HepG2 (cell line): Measurements from ENCODE around the gene OR6C1. TPM values are rescaled to one million over a fixed set of nuclear protein-coding genes. Genes with fewer than 3 reads are reported as not detected.

Experiments
- ATAC-seq: fragments of 200-7000 bp; cut with Tn5 transposase; 3 replicates; pipeline ENCODE4 v1.9.1; 2020; ENCODE audit warnings: mild to moderate bottlenecking, moderate library complexity
- BruUV-seq: library from RNA; stranded (reverse); fragments of 400-500 nt; replicated peaks from 2 replicates; lab custom pipeline; 2021; lab: Mats Ljungman, UMichigan
- CTCF ChIA-PET: fragments of 300-600 bp; formaldehyde crosslinking; extraction: SDS; loops from one replicate; lab custom pipeline; 2021; ENCODE audit warnings: low total read pairs, inconsistent platforms, low intra/inter-chr PET ratio; lab: Yijun Ruan, JAX
- POLR2A ChIA-PET: fragments of 350-600 bp; sonication (Branson Sonifier 250); formaldehyde crosslinking; loops from one replicate; lab custom pipeline; 2020; ENCODE audit warnings: antibody characterized with exemption, inconsistent platforms; lab: Yijun Ruan, JAX
- DNase-seq: peaks from one replicate; pipeline ENCODE4 v3.0.0-alpha.2; 2015; ENCODE audit warnings: low spot score
- FAIRE-seq: peaks from 3 replicates; lab custom pipeline; 2011; peaks lifted over from hg19 to GRCh38; lab: Jason Lieb, UNC
- H2AFZ ChIP-seq: one replicate; pipeline ENCODE4 v1.6.1; 2011; ENCODE audit warnings: low read length, inconsistent platforms
- H3K27ac ChIP-seq: fragments of 300-600 bp; 3 replicates; pipeline ENCODE4 v1.8.0; 2011; ENCODE audit warnings: mixed run types, mild to moderate bottlenecking, mixed read lengths, low read length, inconsistent platforms; ENCODE audit not compliant: insufficient read depth; ENCODE audit errors: extremely low read length
- H3K27me3 ChIP-seq, 2 experiments: fragments of 200-600 bp in 1 of 2; 2 replicates in 1 of 2; 3 replicates in 1 of 2; pipeline versions ENCODE4 v1.6.0 to v1.8.0; 2011; ENCODE audit warnings: low read length in 2 of 2, mild to moderate bottlenecking in 2 of 2, moderate library complexity in 2 of 2, inconsistent platforms in 1 of 2; ENCODE audit not compliant: insufficient read depth in 2 of 2, control insufficient read depth in 1 of 2
- H3K36me3 ChIP-seq, 2 experiments: fragments of 200-600 bp in 1 of 2; replicated peaks in 1 of 2; 2 replicates in 1 of 2; 3 replicates in 1 of 2; pipeline versions ENCODE4 v1.5.1 to v1.8.0; 2011; ENCODE audit warnings: low read length in 2 of 2, inconsistent platforms in 1 of 2; ENCODE audit not compliant: insufficient read depth in 2 of 2, control insufficient read depth in 1 of 2
- H3K4me1 ChIP-seq: 2 replicates; pipeline ENCODE4 v1.5.1; 2012; ENCODE audit warnings: low read length, inconsistent platforms; ENCODE audit not compliant: insufficient read depth
- H3K4me2 ChIP-seq: 2 replicates; pipeline ENCODE4 v1.6.0; 2011; ENCODE audit warnings: low read depth, low read length, inconsistent platforms
- H3K4me3 ChIP-seq, 3 experiments: fragments of 200-600 bp in 1 of 3; sonication (generic), shearing (Covaris generic) in 1 of 3; replicated peaks in 1 of 3; 2 replicates each; pipeline ENCODE4 v1.5.1; 2011 to 2016; ENCODE audit warnings: low read length in 3 of 3, inconsistent platforms in 2 of 3, low read depth in 2 of 3, mild to moderate bottlenecking in 2 of 3, control low read depth in 1 of 3, mixed read lengths in 1 of 3; ENCODE audit not compliant: insufficient read depth in 1 of 3
- H3K79me2 ChIP-seq: one replicate; pipeline ENCODE4 v1.6.1; 2011; ENCODE audit warnings: low read length, inconsistent platforms; ENCODE audit not compliant: insufficient read depth
- H3K9ac ChIP-seq: 2 replicates; pipeline ENCODE4 v1.6.0; 2011; ENCODE audit warnings: mild to moderate bottlenecking, low read depth, low read length, inconsistent platforms; ENCODE audit not compliant: insufficient read depth
- H3K9me3 ChIP-seq: 2 replicates; pipeline ENCODE4 v1.5.1; 2012; ENCODE audit warnings: mild to moderate bottlenecking, low read length
- H4K20me1 ChIP-seq: 2 replicates; pipeline ENCODE4 v1.6.0; 2011; ENCODE audit warnings: inconsistent platforms, mild to moderate bottlenecking, low read length, moderate library complexity; ENCODE audit not compliant: insufficient read depth
- ATAD3A ChIP-seq: sonication (generic); formaldehyde crosslinking; IDR thresholded peaks from 2 replicates; pipeline ENCODE4 v1.4.0; 2020; ENCODE audit warnings: missing genetic modification reagents
- BCL6 ChIP-seq: IDR thresholded peaks from 2 replicates; pipeline ENCODE4 v1.6.1; 2016; ENCODE audit warnings: missing genetic modification reagents, missing compliant biosample characterization
- BRF2 ChIP-seq: sonication (generic); formaldehyde crosslinking; IDR thresholded peaks from 2 replicates; pipeline ENCODE4 v1.8.1; 2022; ENCODE audit warnings: mild to moderate bottlenecking, missing genetic modification reagents
- CBX1 ChIP-seq: IDR thresholded peaks from one replicate; pipeline ENCODE4 v1.6.1; 2016; ENCODE audit warnings: antibody characterized with exemption, low read depth
- ELF3 ChIP-seq: IDR thresholded peaks from 2 replicates; pipeline ENCODE4 v1.6.1; 2016; ENCODE audit warnings: missing genetic modification reagents, missing compliant biosample characterization
- MEF2D ChIP-seq: sonication (generic); formaldehyde crosslinking; IDR thresholded peaks from 2 replicates; pipeline ENCODE4 v1.5.1; 2020; ENCODE audit warnings: mild to moderate bottlenecking, missing genetic modification reagents
- TMF1 ChIP-seq: sonication (generic); formaldehyde crosslinking; IDR thresholded peaks from 2 replicates; pipeline ENCODE4 v1.8.1; 2022; ENCODE audit warnings: low read depth, missing genetic modification reagents
- ZBTB8A ChIP-seq: sonication (generic); formaldehyde crosslinking; IDR thresholded peaks from 2 replicates; pipeline ENCODE4 v1.4.0; 2020; ENCODE audit warnings: mild to moderate bottlenecking, low read depth, missing genetic modification reagents, borderline replicate concordance
- ZNF124 ChIP-seq: sonication (generic); formaldehyde crosslinking; IDR thresholded peaks from 2 replicates; pipeline ENCODE4 v1.4.0; 2020; ENCODE audit warnings: missing genetic modification reagents
- ZNF292 ChIP-seq: sonication (generic); formaldehyde crosslinking; IDR thresholded peaks from 2 replicates; pipeline ENCODE4 v1.8.1; 2022; ENCODE audit warnings: mild to moderate bottlenecking, low read depth, missing genetic modification reagents, borderline replicate concordance
- ZNF30 ChIP-seq: sonication (generic); formaldehyde crosslinking; IDR thresholded peaks from 2 replicates; pipeline ENCODE4 v1.5.0; 2020; ENCODE audit warnings: mild to moderate bottlenecking, missing genetic modification reagents
- ZNF383 ChIP-seq: sonication (generic); formaldehyde crosslinking; IDR thresholded peaks from 2 replicates; pipeline ENCODE4 v1.4.0; 2020; ENCODE audit warnings: missing genetic modification reagents, mild to moderate bottlenecking, borderline replicate concordance
- ZNF740 ChIP-seq: sonication (generic); formaldehyde crosslinking; IDR thresholded peaks from 2 replicates; pipeline ENCODE4 v1.4.0; 2020; ENCODE audit warnings: missing genetic modification reagents
- ZSCAN31 ChIP-seq: sonication (generic); formaldehyde crosslinking; IDR thresholded peaks from 2 replicates; pipeline ENCODE4 v1.5.0; 2020; ENCODE audit warnings: low read depth, mild to moderate bottlenecking, missing genetic modification reagents
- WGBS: methylation state at CpG from one replicate; pipeline ENCODE4 v1.1.6; 2017; ENCODE audit warnings: low lambda C conversion rate; 5-methylcytosine and 5-hydroxymethylcytosine counted together
- in situ Hi-C: cut with HindIII; loops from 2 replicates; pipeline ENCODE4 v1.10.0; 2017; ENCODE audit warnings: low pct_unique_long_range_greater_than_20kb; ENCODE audit not compliant: extremely low pct_ligation_motif_present
- intact Hi-C: fragments of 100-400 bp; cut with micrococcal nuclease; formaldehyde crosslinking; loops from one replicate; pipeline ENCODE4 v1.10.0; 2022; ENCODE audit not compliant: unreplicated experiment
- polyA plus RNA-seq, 8 experiments: library from polyadenylated mRNA; depleted of rRNA in 3 of 8; stranded (reverse) in 7 of 8; unstranded in 1 of 8; fragments of >200 nt; fragmentation: Illumina TruSeq in 4 of 8; extraction: Trizol in 4 of 8; gene quantifications; 2 replicates each; pipeline versions ENCODE4 v1.2.1 to v1.2.3, GENCODE V29; 2011 to 2016; ENCODE audit warnings: low read depth in 4 of 8, missing spikeins in 1 of 8, mixed read lengths in 1 of 8; ENCODE audit not compliant: insufficient read depth in 1 of 8
- total RNA-seq, 5 experiments: library from RNA; depleted of rRNA; stranded (reverse); fragments of >200 nt; fragmentation: Illumina TruSeq; extraction: Trizol; gene quantifications; 2 replicates each; pipeline ENCODE4 v1.2.3, GENCODE V29; 2016; ENCODE audit warnings: low read depth in 1 of 5

Gene OR6C1
- total and polyA plus RNA-seq, 2 of the 13 experiments (the other 11 are each of a cell fraction or from before 2014, with no cell fraction given), result not detected

GRCh38 chr12:55330446-55330845 is 16.3 kb downstream of the OR6C1 start, which contains the start of gene OR6C3:
OR6C3 (plus strand) TSS chr12:55330746; CDS start chr12:55331701, 955 bp downstream.
- FAIRE-seq (no peak), ATAC-seq (no peak), DNase-seq (no peak)
- ChIA-PET CTCF (no interaction called here), POLR2A (no interaction called here)
- intact Hi-C loops, result no loop called here
- Histone ChIP-seq H3K9ac (no peak within 1 kb of the TSS), H3K36me3 (no peaks in the 10 kb centered on the region), H3K4me2 (no peak within 1 kb of the TSS), H3K27ac (no peak within 1 kb of the TSS), H3K27me3 (no peaks in the 10 kb centered on the region), H3K4me1 (no peaks in the 10 kb centered on the region), H3K79me2 (no peaks in the 10 kb centered on the region), H3K4me3 (no peak within 1 kb of the TSS), H3K9me3 (no peaks in the 10 kb centered on the region), H4K20me1 (no peaks in the 10 kb centered on the region), H2AFZ (no peak within 1 kb of the TSS)
- TF ChIP-seq ZNF383 (CRISPR knock-in tag) (no peak), ZBTB8A (CRISPR knock-in tag) (no peak), BRF2 (CRISPR knock-in tag) (no peak), ZNF30 (no peak), ATAD3A (no peak), CBX1 (no peak), MEF2D (no peak), BCL6 (CRISPR knock-in tag) (no peak), ZNF740 (CRISPR knock-in tag) (no peak), ZNF124 (CRISPR knock-in tag) (no peak), ZSCAN31 (no peak), ELF3 (no peak), TMF1 (CRISPR knock-in tag) (no peak), ZNF292 (CRISPR knock-in tag) (no peak)
- WGBS, result 87% methylated on average over 1 of the region's 1 CpG
- no TSS peak for BruUV-seq
- in situ Hi-C loops, result no loop called here
